WTC11 (cell line): Measurements from ENCODE around the gene EFCAB14. TPM values are rescaled to one million over a fixed set of nuclear protein-coding genes. Genes with fewer than 3 reads are reported as not detected.

Experiments used
- ATAC-seq: fragments of 200-7000 bp; cut with Tn5 transposase; 2 replicates; pipeline ENCODE4 v1.10.0; 2021; ENCODE audit warnings: mild to moderate bottlenecking, moderate library complexity
- CTCF ChIA-PET: fragments of 300-600 bp; sonication (Branson Sonifier 250); formaldehyde crosslinking; loops from one replicate; lab custom pipeline; 2021; ENCODE audit warnings: antibody characterized with exemption; lab: Charles Lee
- POLR2A ChIA-PET: fragments of 350-600 bp; sonication (Branson Sonifier 250); formaldehyde crosslinking; loops from one replicate; lab custom pipeline; 2021; ENCODE audit warnings: antibody characterized with exemption; lab: Charles Lee
- DNase-seq: peaks from one replicate; pipeline ENCODE4 v3.0.0; 2021; ENCODE audit warnings: low spot score
- H3K27ac Mint-ChIP-seq: 2 replicates; pipeline ENCODE4 v1.8.0; 2021; ENCODE audit warnings: mixed read lengths
- H3K27me3 Mint-ChIP-seq: 2 replicates; pipeline ENCODE4 v1.8.0; 2021; ENCODE audit warnings: low read depth, mild to moderate bottlenecking, moderate library complexity, mixed read lengths
- H3K36me3 Mint-ChIP-seq: 2 replicates; pipeline ENCODE4 v1.8.0; 2021; ENCODE audit warnings: mixed read lengths
- H3K4me1 Mint-ChIP-seq: 2 replicates; pipeline ENCODE4 v1.8.0; 2022; ENCODE audit warnings: mixed read lengths
- H3K4me3 Mint-ChIP-seq: 2 replicates; pipeline ENCODE4 v1.8.0; 2021; ENCODE audit warnings: mild to moderate bottlenecking, moderate library complexity, mixed read lengths
- H3K9me3 Mint-ChIP-seq: 2 replicates; pipeline ENCODE4 v1.8.0; 2021; ENCODE audit warnings: mixed read lengths
- AFF4 ChIP-seq: sonication (generic); formaldehyde crosslinking; IDR thresholded peaks from 2 replicates; pipeline ENCODE4 v1.8.1; 2023; ENCODE audit warnings: mild to moderate bottlenecking, missing genetic modification reagents, borderline replicate concordance
- CDX4 ChIP-seq: fragments of 250-450 bp; sonication (Bioruptor Pico); IDR thresholded peaks from 2 replicates; pipeline ENCODE4 v1.9.0; 2021; ENCODE audit warnings: moderate library complexity, mild to moderate bottlenecking, inconsistent platforms, borderline replicate concordance
- E2F1 ChIP-seq: sonication (generic); formaldehyde crosslinking; IDR thresholded peaks from 2 replicates; pipeline ENCODE4 v1.8.0; 2022; ENCODE audit warnings: mild to moderate bottlenecking, missing genetic modification reagents
- FOXK1 ChIP-seq: sonication (generic); formaldehyde crosslinking; IDR thresholded peaks from 2 replicates; pipeline ENCODE4 v1.8.0; 2022; ENCODE audit warnings: mild to moderate bottlenecking, moderate library complexity, missing genetic modification reagents
- GRHL2 ChIP-seq: fragments of 250-450 bp; sonication (Bioruptor Pico); IDR thresholded peaks from 2 replicates; pipeline ENCODE4 v1.8.0; 2022; ENCODE audit warnings: mild to moderate bottlenecking, moderate library complexity; ENCODE audit not compliant: insufficient replicate concordance, severe bottlenecking
- GTF2I ChIP-seq: fragments of 250-450 bp; sonication (Bioruptor Pico); conservative IDR thresholded peaks from 2 replicates; pipeline ENCODE4 v1.4.0; 2021; ENCODE audit warnings: mild to moderate bottlenecking
- KAT7 ChIP-seq: sonication (generic); formaldehyde crosslinking; IDR thresholded peaks from 2 replicates; pipeline ENCODE4 v1.8.1; 2023; ENCODE audit warnings: missing genetic modification reagents, mild to moderate bottlenecking, borderline replicate concordance
- MAX ChIP-seq: sonication (generic); formaldehyde crosslinking; IDR thresholded peaks from 2 replicates; pipeline ENCODE4 v1.8.0; 2022; ENCODE audit warnings: mild to moderate bottlenecking, missing genetic modification reagents
- NFATC4 ChIP-seq: fragments of 250-450 bp; sonication (Bioruptor Pico); IDR thresholded peaks from 2 replicates; pipeline ENCODE4 v1.9.0; 2021; ENCODE audit warnings: mild to moderate bottlenecking
- NR1H2 ChIP-seq: sonication (generic); formaldehyde crosslinking; IDR thresholded peaks from 2 replicates; pipeline ENCODE4 v1.9.0; 2021; ENCODE audit warnings: mild to moderate bottlenecking, moderate library complexity, missing genetic modification reagents
- NR2C2 ChIP-seq: sonication (generic); formaldehyde crosslinking; IDR thresholded peaks from 2 replicates; pipeline ENCODE4 v1.8.0; 2022; ENCODE audit warnings: mild to moderate bottlenecking, missing genetic modification reagents
- RELA ChIP-seq: sonication (generic); formaldehyde crosslinking; IDR thresholded peaks from 2 replicates; pipeline ENCODE4 v1.8.1; 2022; ENCODE audit warnings: missing genetic modification reagents, mild to moderate bottlenecking, borderline replicate concordance
- STAT6 ChIP-seq: sonication (generic); formaldehyde crosslinking; conservative IDR thresholded peaks from 2 replicates; pipeline ENCODE4 v1.8.1; 2023; ENCODE audit warnings: mild to moderate bottlenecking, low read depth, missing genetic modification reagents, moderate library complexity
- TEAD4 ChIP-seq: sonication (generic); formaldehyde crosslinking; IDR thresholded peaks from 2 replicates; pipeline ENCODE4 v1.8.0; 2022; ENCODE audit warnings: mild to moderate bottlenecking, missing genetic modification reagents
- ZNF219 ChIP-seq: sonication (generic); formaldehyde crosslinking; IDR thresholded peaks from 2 replicates; pipeline ENCODE4 v1.8.0; 2023; ENCODE audit warnings: missing genetic modification reagents, mild to moderate bottlenecking, borderline replicate concordance
- ZNF317 ChIP-seq: sonication (generic); formaldehyde crosslinking; IDR thresholded peaks from 2 replicates; pipeline ENCODE4 v1.8.1; 2023; ENCODE audit warnings: low read depth, mild to moderate bottlenecking, moderate library complexity, missing genetic modification reagents, borderline replicate concordance
- ZNF671 ChIP-seq: fragments of 250-450 bp; sonication (Bioruptor Pico); IDR thresholded peaks from 2 replicates; pipeline ENCODE4 v1.8.0; 2021; ENCODE audit warnings: mild to moderate bottlenecking
- total RNA-seq: library from RNA; stranded (reverse); gene quantifications from 3 replicates; pipeline ENCODE4 v1.2.3, GENCODE V29; 2021

Gene EFCAB14
- total RNA-seq, 1 experiment from 2014 or later, result 46.2 TPM

- H3K36me3 Mint-ChIP-seq, result peaks cover 21% of the 10 kb centered on the region
These were observed 581 bp downstream of the EFCAB14 start for GRCh38 chr1:46718340-46718726.

GRCh38 chr1:46717654-46718053 lies 1.3 kb downstream of the EFCAB14 start:
- ATAC-seq (no peak), DNase-seq (no peak)
- CTCF ChIA-PET, result interaction anchor here (1.8 to 2.6 kb wide), 2 partner anchors 95 to 97 kb away, joined by 4 to 7 read pairs; no protein-coding TSS in a partner anchor
- Mint-ChIP-seq H3K36me3 (peaks cover 21% of the 10 kb centered on the region), H3K27me3 (no peaks in the 10 kb centered on the region), H3K9me3 (no peaks in the 10 kb centered on the region), H3K4me1 (peaks cover 23% of the 10 kb centered on the region), H3K27ac (peak overlapping the region; percentile 35), H3K4me3 (peak overlapping the region; percentile 95)
- POLR2A ChIA-PET, result no interaction called here
- TF ChIP-seq ZNF219 (CRISPR knock-in tag) (no peak), NFATC4 (CRISPR knock-in tag) (no peak), RELA (CRISPR knock-in tag) (no peak)

More at GRCh38 chr1:46718340-46718726, 581 bp downstream of the EFCAB14 start:
- ATAC-seq, result peak; percentile 3
- no peak for DNase-seq
- Mint-ChIP-seq H3K4me3 (peak overlapping the region; percentile 95), H3K27me3 (no peaks in the 10 kb centered on the region)
- CTCF ChIA-PET, result interaction anchor here (1.1 to 2.6 kb wide), 4 partner anchors 10 to 98 kb away, joined by 3 to 7 read pairs (median 4); no protein-coding TSS in a partner anchor
- no peak for TF ChIP-seq NR2C2 (CRISPR knock-in tag)
- TF ChIP-seq KAT7 (CRISPR knock-in tag), result peak; percentile 16; the same call in 1 of the 2 replicates
- TF ChIP-seq, all 79 proteins: peak for 1
- Mint-ChIP-seq H3K4me1 (peaks cover 23% of the 10 kb centered on the region), H3K27ac (peak overlapping the region; percentile 35), H3K9me3 (no peaks in the 10 kb centered on the region)
- POLR2A ChIA-PET, result interaction anchor here (0.5 to 2.3 kb wide), 2 partner anchors 50 to 94 kb away, joined by 3 to 9 read pairs; partner anchors contain the start of gene ATPAF1

GRCh38 chr1:46714976-46715375 lies 3.9 kb downstream of the EFCAB14 start:
- ChIA-PET POLR2A (no interaction called here), CTCF (no interaction called here)
- H3K9me3 Mint-ChIP-seq, result no peaks in the 10 kb centered on the region
- no peak for TF ChIP-seq E2F1 (CRISPR knock-in tag)
- TF ChIP-seq NR1H2 (CRISPR knock-in tag), result no peak
- TF ChIP-seq GTF2I (CRISPR knock-in tag), result no peak
- no peak for TF ChIP-seq ZNF671 (CRISPR knock-in tag)
- TF ChIP-seq MAX, result no peak
- no peak for TF ChIP-seq FOXK1
- no peak overlapping the region for H3K4me3 Mint-ChIP-seq
- DNase-seq, result no peak
- no peak overlapping the region for H3K27ac Mint-ChIP-seq
- no peak for ATAC-seq
- peaks cover 27% of the 10 kb centered on the region for H3K36me3 Mint-ChIP-seq
- no peaks in the 10 kb centered on the region for H3K27me3 Mint-ChIP-seq
- H3K4me1 Mint-ChIP-seq, result peaks cover 23% of the 10 kb centered on the region

GRCh38 chr1:46708121-46708520 lies 10.8 kb downstream of the EFCAB14 start:
- CTCF ChIA-PET, result interaction anchor here (1.2 to 1.4 kb wide), 2 partner anchors 17 to 86 kb away, joined by 3 read pairs; no protein-coding TSS in a partner anchor
- Mint-ChIP-seq H3K4me3 (no peak overlapping the region), H3K9me3 (no peaks in the 10 kb centered on the region), H3K27ac (no peak overlapping the region), H3K36me3 (peaks cover 50% of the 10 kb centered on the region), H3K4me1 (no peaks in the 10 kb centered on the region), H3K27me3 (no peaks in the 10 kb centered on the region)
- POLR2A ChIA-PET, result no interaction called here
- DNase-seq, result no peak
- no peak for ATAC-seq
- no peak for TF ChIP-seq GRHL2
- TF ChIP-seq TEAD4, result no peak
- TF ChIP-seq AFF4 (CRISPR knock-in tag), result no peak
- no peak for TF ChIP-seq STAT6 (CRISPR knock-in tag)
- TF ChIP-seq CDX4 (CRISPR knock-in tag), result no peak
- TF ChIP-seq ZNF317 (CRISPR knock-in tag), result no peak
